ENCODE measurements around the gene VSIG8.

Gene VSIG8

DNA sequence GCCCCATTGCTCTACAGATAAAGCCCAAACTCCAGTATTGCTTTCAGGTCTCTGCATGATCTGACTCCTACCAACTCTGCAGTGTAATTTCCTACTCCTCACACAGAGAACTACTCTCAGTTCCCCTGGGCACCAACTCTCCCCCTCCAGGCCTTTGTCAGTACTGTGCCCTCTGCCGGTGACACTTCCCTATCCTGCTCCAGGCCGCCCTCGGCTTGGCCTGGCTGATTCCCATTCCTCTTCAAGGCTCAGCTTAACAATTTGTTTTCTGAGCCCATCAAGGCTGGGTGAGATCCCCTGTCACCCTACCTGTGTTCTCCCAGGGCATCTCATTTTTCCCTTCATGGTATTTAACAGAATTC, 33.2 kb downstream of the VSIG8 start:
- no peak for DNase-seq

DNA sequence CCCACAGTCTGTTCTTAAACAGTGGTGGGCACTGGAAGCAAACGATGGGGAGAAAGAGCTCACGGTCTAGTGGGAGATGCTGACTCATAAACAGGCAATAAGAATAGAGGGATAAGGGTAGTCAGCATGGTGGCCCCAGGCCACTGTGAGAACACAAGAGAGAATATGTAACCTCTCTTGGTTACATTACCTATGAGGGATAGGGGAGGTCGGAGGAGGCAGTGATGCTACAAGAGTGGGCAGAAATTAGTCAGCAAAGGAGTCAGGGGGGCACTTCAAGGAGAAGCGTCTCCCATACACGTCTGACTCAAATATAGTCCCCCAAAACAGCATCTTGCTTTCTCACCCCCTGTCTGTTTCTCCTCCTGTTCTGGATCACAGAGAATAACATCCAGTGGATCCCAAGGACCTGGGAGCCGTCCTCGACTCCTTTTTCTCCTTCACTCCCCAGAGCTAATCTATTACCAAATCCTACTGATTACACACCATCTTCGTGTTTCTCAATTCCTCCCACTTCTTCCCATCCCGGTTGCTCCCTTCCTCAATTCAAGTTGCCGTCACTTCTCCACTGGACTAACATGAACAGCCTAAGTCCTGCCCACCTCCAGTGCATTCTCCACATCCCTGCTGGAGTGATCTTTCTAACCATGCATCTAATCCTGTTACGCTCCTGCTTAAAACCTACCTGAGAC, 33.7 kb downstream of the VSIG8 start:
- DNase-seq = no peak

DNA sequence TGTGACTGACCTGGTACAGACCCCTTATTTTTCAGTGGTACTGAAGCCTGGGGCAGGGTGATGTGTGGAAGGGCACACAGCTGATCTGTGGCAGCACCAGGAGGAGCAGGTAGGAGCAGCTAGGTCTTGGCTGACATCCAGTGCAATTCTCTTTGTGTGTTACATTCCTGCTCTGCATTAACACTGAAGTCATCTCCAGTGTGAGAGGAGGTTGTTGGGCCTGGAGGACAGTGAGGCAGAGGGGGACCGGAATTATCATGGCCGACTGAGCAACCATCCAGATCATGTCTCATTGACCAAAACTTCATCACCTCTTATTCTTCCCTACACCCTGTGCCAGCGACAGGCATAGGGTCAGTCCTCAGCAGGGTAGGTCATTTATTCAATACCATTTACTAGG, 34.3 kb downstream of the VSIG8 start:
- DNase-seq = no peak

DNA sequence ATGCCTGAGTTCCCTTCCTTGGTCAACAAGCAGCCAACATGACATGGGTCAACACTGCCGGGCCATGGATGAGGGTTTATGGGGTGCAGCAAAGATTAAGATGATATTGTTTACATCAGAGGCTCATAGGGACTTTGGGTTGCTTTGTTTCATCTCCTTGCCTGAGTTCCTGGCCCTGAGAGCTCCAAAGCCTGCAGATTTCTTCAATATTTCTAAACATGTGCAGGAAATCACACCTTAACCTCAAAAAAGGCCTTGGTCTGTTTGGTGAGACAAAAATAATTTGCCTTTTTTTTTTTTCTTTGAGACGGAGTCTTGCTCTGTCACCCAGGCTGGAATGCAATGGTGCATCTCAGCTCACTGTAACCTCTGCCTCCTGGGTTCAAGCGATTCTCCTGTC, 34.9 kb downstream of the VSIG8 start:
- DNase-seq = no peak

DNA sequence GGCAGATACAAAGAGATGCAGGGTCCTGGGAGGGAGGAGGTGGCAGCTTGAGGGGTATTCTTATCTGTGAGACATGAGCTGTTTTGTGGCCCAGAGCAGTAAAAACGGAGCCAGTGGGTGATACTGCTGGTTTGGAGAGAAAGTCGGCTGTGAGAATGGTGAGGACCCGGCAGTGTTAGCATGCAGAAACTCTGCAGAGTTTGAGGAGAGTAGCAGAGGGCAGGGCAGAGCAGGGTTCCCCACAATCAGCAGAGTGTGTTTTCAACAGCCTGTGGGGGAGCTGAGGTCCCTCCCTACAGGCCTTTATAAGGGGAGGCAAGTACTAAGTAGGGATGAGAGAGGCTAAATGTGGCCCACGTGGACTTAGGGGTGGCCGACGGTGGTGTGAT, 35.4 kb downstream of the VSIG8 start:
- no peak for DNase-seq

DNA sequence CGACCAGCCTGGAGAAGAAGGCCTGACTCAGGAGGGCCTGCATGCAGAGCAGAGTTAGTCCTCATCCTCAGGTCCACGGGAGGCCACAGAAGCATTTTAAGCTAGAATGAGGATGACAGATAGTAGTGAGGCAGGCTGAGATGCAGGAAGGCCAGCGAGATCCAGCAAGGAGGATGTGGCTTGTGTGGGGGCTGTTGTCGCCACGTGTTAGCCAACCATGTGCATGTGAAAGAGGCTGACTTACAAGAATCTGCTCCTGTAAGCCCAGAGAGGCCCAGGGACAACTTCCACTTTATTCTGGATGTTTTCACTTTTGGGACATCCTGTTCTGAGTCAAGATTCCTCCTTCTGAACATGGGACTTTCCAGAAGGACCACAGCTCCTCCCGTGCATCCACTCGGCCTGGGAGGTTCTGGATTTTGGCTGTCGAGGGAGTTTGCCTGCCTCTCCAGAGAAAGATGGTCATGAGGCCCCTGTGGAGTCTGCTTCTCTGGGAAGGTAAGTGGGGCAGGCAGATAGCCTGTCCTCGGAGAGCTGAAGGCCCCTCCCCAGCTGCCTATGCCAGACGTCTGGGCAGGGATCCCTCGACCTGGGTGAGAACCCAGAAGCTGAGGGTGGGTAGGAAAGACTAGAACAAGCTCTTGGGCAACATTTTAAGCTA, 35.9 kb downstream of the VSIG8 start, which contains the start of gene SLAMF8:
Gene SLAMF8 (plus strand): TSS at position 433 of the 661 bp plus-strand sequence. CDS start 26 bp downstream, at position 459.
- no peak for DNase-seq

DNA sequence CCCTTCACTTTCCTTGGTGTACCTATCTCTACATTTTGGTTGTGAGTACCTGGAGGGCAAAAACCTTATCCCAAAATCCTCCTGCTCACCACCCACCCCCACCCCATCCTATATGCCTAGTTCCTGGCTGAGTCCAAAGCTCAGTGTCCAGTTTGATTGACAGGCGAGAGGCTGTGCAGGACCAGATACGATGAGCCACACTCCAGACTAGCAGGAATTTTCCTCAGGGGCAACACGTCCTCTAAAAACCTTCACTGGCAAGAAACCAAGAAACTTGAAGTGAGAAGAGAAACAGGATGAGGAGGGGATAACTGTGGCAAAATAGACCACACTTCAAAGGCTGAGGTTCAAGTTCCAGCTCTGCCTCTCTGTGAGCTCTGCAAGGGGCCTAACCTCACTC, 36.9 kb downstream of the VSIG8 start:
- no peak for DNase-seq

DNA sequence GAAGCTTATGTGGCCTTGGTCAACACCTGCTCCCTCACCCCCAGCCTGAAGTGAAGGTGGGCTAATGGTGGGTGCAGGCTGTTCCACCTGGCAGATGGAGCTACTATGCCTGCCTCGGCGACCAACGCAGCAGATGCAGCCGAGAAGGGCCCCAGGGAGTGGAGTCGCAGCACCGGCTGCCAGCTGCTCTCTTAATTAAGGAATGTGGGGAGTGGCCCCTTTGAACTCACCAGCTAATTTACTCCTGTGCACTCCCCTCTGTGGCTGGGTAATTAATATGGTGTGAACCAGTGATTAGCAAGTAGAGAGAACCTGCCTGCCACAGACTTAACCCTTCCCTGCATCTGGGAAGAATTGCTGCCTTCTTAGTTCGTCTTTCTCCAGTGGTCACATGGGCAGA, 39.1 kb downstream of the VSIG8 start:
- peak; percentile 42 for DNase-seq

DNA sequence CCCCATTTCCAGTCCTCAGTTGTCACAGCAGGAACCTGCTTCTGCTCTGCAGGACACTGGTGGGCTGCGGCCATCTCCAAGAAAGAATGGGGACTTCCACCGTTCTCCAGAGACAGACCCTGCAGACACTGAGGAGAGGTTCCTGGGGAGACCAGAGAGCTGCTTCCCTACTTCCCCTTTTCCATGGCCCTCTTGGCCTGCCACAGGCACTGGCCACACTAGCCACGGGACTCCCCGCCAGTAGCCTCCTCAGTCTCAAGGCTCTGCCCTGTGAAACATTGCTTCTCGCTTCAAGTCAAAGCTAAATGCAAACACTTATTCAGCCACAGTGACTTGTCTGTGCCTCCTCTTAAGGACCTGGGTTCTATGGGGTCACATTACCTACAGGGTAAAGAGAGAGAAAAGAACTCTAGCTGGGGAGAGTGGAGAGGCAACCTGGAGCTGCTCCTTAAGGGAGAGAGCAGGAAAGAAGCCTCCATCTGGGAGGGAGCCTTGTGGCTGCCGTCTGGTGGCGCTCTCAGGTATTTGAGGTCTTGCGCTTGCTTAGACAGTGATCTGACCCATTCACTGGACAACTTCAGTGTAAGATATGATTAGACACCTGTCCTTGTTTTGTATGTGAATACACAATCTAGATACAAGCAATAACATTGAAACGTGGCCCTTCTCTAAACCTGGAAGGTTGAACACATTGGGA, 41.1 kb downstream of the VSIG8 start:
- DNase-seq = no peak

DNA sequence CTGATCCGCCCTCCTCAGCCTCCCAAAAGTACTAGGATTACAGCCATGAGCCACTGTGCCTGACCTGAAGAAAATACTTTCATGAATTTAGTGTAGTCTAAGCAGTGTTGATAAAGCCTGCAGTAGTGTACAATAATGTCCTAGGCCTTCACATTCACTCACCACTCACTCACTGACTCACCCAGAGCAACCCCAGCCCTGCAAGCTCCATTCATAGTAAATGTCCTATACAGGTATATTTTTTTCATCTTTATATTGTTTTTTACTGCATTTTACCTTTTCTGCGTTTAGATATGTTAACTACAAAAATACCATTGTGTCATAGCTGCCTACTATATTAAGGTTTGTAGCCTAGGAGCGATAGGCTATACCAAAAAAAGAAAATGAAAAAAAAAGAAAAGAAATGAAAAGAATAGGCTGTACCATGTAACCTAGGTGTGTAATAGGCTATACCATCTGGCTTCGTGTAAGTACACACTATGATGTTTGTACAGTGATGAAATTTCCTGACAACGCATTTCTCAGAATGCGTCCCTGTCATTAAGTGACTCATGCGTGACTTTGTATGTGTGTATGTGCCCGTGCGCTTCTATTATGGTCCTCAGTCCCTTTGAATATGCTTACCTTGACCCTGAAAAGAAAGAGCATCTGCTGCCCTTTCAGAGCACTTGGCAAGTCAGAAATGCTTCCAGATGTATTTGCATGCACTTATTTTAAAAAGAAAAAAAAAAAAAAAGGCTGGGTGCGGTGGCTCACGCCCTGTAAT, 45.0 kb downstream of the VSIG8 start:
- DNase-seq = no peak

DNA sequence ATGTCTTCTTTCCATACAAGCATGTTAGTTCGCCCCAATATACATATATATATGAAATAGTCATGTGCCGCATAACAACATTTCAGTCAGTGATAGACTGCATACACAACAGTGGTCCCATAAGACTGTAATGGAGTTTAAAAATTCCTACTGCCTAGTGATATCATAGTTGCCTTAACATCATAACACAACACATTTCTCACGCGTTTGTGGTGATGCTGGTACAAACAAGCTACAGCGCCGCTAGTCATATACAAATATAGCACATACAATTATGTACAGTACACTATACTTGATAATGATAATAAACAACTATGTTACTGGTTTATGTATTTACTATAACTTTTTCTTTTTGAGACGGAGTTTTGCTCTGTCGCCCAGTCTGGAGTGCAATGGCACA, 46.5 kb downstream of the VSIG8 start:
- no peak for DNase-seq

DNA sequence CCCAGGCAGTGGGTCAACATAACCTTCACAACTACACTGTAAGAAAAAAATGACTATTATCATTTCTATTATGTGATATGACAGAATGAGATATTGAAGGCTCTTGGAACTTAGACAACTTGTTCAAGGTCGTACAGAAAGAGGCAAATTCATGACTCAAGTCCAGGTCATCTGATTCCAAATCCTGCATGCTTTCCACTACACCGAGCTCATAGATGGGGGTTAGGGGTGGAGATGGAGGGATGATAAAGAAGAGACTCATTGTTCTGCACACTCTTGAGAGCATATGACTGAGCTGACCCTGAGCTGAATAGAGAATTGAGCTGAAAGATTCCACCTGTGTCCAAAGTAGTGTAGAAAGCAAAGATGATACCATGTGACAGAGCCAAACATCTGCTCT, 57.5 kb downstream of the VSIG8 start:
- DNase-seq = no peak

Data from right kidney (tissue), 1 donor.